WI38 (cell line): ENCODE data around the gene CLPSL1.

Experiments used
- H3K4me3 ChIP-seq: 2 replicates; pipeline ENCODE4 v1.5.1; 2011; ENCODE audit warnings: low read depth, mild to moderate bottlenecking, control low read depth, low read length
- TF ChIP-seq, protein P1 (sequence below): IDR thresholded peaks from 2 replicates; pipeline ENCODE4 v1.5.1; 2012; ENCODE audit warnings: low read depth, mild to moderate bottlenecking, control low read depth, low read length

Gene CLPSL1

DNA sequence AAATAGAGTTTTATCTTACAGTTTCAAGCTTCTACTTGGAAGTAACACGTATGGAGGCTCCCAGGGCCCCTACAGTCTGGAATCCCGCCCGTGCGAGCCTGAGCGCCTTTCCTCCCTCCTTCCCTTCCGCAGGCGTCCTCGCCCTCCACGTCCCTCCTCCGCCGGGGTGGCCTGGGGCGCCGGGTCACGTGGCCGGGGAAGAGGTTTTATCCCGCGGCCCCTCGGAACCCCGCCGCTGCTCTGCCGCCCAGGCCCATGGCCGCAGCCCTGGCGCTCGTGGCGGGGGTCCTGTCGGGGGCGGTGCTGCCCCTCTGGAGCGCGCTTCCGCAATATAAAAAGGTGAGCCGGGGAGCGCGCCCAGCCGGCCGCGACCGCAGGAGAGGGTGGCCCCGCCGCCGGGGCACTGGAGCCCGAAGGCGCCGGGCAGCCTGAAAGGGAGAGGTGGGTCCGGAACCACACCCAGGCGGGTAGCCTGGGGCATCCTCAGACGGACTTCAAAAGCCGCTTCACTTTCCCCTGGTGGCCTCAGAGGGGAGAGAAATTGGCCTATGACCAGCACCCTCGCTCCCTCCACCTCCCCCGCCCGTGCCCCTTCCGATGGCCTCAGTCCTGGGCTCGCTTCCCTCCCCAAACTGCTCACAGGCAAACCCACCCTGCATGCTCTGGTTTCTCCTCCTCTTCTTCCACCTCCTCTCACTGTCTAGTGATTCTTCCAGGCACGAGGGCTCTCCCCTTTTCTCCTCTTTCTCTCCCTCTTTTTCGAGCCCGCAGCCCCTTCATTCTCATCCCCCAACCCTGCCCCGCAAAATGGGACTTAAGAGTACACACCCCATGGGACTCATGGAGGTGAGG is 4.2 kb upstream of the CLPSL1 start, which contains the start of gene CLPSL2:
Gene CLPSL2 (plus strand): TSS at position 235 of the 852 bp plus-strand sequence. CDS start 21 bp downstream, at position 256.
- H3K4me3 ChIP-seq: peak within 1 kb of the TSS; percentile 34
- TF ChIP-seq, protein P1, sequence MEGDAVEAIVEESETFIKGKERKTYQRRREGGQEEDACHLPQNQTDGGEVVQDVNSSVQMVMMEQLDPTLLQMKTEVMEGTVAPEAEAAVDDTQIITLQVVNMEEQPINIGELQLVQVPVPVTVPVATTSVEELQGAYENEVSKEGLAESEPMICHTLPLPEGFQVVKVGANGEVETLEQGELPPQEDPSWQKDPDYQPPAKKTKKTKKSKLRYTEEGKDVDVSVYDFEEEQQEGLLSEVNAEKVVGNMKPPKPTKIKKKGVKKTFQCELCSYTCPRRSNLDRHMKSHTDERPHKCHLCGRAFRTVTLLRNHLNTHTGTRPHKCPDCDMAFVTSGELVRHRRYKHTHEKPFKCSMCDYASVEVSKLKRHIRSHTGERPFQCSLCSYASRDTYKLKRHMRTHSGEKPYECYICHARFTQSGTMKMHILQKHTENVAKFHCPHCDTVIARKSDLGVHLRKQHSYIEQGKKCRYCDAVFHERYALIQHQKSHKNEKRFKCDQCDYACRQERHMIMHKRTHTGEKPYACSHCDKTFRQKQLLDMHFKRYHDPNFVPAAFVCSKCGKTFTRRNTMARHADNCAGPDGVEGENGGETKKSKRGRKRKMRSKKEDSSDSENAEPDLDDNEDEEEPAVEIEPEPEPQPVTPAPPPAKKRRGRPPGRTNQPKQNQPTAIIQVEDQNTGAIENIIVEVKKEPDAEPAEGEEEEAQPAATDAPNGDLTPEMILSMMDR: no peak

DNA sequence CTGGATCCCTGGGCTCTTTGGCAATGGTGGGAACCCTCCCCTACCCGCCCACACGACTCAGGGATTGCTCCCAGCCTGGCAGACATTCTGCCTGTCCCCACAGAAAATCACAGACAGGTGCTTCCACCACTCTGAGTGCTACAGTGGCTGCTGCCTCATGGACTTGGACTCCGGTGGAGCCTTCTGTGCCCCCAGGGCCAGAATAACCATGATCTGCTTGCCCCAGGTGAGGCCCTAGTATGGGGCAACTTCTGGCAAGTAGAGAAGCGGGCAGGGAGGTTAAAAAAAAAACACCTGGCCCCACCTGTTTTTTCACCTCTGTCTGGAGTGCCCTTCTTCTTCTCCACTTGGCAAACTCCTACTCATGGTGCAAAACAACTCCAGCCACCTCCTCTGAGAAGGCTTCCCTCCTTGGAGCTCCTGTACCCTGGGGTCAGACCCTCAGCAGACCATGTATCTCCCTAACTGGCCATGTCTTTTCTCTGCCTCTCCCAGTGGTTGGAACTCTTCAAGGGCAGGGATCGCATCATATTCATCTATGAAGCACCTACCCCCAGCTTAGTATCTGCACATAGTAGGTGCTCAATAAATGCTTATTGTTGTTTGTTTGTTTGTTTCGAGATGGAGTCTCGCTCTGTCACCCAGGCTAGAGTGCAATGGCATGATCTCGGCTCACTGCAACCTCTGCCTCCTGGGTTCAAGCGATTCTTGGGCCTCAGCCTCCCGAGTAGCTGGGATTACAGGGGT is 3.3 kb upstream of the CLPSL1 start:
- no peak overlapping the region for H3K4me3 ChIP-seq
- TF ChIP-seq, protein P1: no peak

DNA sequence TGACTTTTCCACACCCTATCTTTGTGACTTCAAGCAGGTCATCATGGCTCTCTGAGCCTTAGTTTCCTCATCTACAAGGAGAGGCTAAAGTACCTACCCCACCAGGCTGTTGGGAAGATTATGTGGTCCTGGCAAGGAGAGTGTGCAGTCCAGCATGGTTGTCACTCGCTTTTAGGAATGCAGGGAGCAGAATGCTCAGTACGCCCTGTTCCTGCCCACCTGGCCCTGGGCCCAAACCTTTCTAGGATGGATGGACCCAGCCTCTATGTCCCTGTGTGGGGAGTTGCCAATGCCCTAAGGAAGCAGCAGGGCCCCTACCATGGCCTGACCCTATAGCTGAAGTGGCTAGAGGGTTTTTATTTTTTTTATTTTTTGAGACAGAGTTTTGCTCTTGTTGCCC is 2.4 kb upstream of the CLPSL1 start:
- TF ChIP-seq, protein P1: no peak
- H3K4me3 ChIP-seq: no peak overlapping the region

DNA sequence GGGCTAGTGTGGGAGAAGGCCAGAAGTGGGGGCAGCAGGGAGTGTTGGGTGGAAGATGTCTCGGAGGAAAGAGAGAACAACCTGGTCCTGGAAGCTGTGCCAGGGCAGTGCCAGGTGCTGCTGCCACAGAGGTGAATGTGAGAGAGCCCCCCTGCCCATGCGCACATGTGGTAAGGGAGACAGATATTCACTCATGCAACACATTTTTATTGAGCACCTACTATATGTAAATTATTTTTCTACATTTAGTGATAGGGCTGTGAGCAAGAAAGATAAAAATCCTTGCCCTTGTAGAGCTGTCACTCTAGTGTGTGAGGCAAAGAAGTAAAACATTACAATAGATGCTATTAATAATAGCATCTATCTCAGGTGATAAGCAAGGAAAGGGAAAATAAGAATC is 471 bp downstream of the CLPSL1 start:
- TF ChIP-seq, protein P1: no peak
- no peak overlapping the region for H3K4me3 ChIP-seq

DNA sequence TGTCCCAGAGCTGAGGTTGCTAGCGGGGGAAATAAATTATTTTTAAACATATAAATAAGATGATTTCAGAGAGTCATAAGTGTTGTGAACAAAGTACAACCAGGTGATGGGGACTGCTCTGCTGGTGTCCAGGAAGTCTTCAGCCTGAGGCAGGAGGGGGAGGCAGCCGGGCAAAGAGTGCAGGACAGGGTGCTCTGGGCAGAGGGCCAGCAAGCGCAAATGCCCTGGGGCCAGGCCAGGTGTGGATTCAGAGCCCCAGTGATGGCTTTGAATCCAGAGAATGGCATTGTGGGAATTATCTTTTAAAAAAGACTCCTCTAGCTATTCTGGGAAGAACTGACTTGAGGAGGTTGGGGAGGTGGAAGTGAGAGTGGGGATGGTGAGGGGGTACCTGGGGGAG is 1.6 kb downstream of the CLPSL1 start:
- no peak overlapping the region for H3K4me3 ChIP-seq
- TF ChIP-seq, protein P1: no peak

DNA sequence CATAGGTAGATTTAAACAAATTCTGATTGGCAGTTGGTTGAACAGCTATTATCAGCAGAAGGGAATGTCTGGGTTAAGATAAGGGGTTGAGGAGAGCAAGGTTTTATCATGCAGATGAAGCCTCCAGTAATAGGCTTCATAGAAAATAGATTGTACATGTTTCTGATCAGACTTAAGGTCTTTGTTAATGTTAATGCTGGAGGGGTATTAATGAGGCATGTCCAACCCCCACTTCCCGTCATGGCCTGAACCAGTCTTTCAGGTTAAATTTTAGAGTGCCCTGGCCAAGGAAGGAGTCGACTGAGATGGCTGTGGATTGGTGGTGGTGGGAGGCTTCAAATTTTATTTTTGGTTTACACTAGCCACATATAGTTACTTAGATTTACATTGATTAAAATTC is 3.4 kb downstream of the CLPSL1 start:
- no peak overlapping the region for H3K4me3 ChIP-seq
- TF ChIP-seq, protein P1: no peak

DNA sequence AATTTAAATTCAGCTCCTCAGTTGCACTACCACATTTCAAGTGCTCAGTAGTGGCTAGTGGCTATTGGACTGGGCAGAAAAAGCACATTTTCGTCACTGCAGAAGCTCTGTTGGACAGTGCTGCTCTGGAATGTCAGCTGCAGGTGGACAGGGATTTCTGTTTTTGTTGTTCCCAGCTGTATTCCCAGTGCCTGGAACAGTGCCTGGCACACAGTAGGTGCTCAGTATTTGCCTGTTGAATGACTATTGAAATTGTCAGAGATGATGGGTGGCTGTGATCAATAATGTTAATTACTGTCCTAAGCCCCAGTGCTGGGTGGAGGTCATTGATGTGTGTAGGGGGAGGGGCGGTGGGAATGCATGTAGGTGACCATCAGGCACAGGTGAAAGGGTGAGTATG is 5.5 kb downstream of the CLPSL1 start:
- H3K4me3 ChIP-seq: no peak overlapping the region
- TF ChIP-seq, protein P1: no peak
